Calu3 (cell line): ENCODE measurements around the gene NDUFA1. TPM values are rescaled to one million over a fixed set of nuclear protein-coding genes. Genes with fewer than 3 reads are reported as not detected.
A peak's percentile ranks its signal among the peaks of the same experiment; 100 is the strongest.

Source experiments
- BruUV-seq: library from RNA; stranded (reverse); fragments of 400-500 nt; replicated peaks from 2 replicates; lab custom pipeline; 2021; lab: Mats Ljungman, UMichigan
- CTCF ChIA-PET: fragments of 300-600 bp; sonication (Branson Sonifier 250); formaldehyde crosslinking; loops from one replicate; lab custom pipeline; 2022; ENCODE audit warnings: antibody characterized with exemption; lab: Charles Lee
- DNase-seq: peaks from one replicate; pipeline ENCODE4 v3.0.0; 2022
- H3K27ac Mint-ChIP-seq: one replicate; pipeline ENCODE4 v1.8.0; 2022; ENCODE audit warnings: mixed read lengths; ENCODE audit not compliant: unreplicated experiment
- H3K27me3 Mint-ChIP-seq: one replicate; pipeline ENCODE4 v1.8.0; 2022; ENCODE audit warnings: mixed read lengths; ENCODE audit not compliant: unreplicated experiment
- H3K36me3 Mint-ChIP-seq: one replicate; pipeline ENCODE4 v1.8.0; 2022; ENCODE audit warnings: mild to moderate bottlenecking, moderate library complexity, mixed read lengths; ENCODE audit not compliant: insufficient read depth, unreplicated experiment
- H3K4me1 Mint-ChIP-seq: one replicate; pipeline ENCODE4 v1.8.0; 2022; ENCODE audit warnings: mild to moderate bottlenecking, low read depth, mixed read lengths; ENCODE audit not compliant: unreplicated experiment
- H3K4me3 Mint-ChIP-seq: one replicate; pipeline ENCODE4 v1.8.0; 2022; ENCODE audit warnings: mild to moderate bottlenecking, low read depth, moderate library complexity, mixed read lengths; ENCODE audit not compliant: unreplicated experiment
- H3K9me3 Mint-ChIP-seq: one replicate; pipeline ENCODE4 v1.8.0; 2022; ENCODE audit warnings: low read depth, mixed read lengths; ENCODE audit not compliant: unreplicated experiment
- intact Hi-C: fragments of 100-400 bp; cut with micrococcal nuclease; formaldehyde crosslinking; loops from one replicate; pipeline ENCODE4 v1.10.0; 2022; ENCODE audit not compliant: unreplicated experiment
- total RNA-seq: library from RNA; stranded (reverse); gene quantifications from 2 replicates; pipeline ENCODE4 v1.2.3, GENCODE V29; 2022
- TF ChIP-seq, protein P1 (sequence below): fragments of 200-600 bp; IDR thresholded peaks from one replicate; pipeline ENCODE4 v1.8.0; 2022; ENCODE audit warnings: antibody characterized with exemption; ENCODE audit not compliant: unreplicated experiment

NDUFA1 gene
- total RNA-seq, 1 experiment from 2014 or later: 79.6 TPM

DNA sequence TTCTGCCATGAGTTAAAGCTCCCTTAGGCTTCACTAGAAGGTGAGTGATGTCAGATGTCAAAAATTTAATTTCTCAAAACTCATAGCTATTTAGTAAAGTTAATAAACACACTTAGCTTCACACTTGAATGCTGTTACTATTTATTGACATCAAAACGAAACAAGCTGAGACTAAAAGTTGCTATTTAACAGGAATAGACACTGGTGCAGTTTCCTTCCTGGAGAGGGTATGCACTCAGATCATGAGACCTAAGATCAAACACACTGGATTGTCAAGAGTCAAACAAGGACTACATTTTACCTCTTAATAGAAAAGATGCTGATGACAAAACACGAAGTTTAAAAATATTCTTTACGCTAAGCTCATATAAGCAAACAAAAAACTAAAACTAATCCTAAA, 37.7 kb upstream of the NDUFA1 start:
- no peak overlapping the region for H3K27ac Mint-ChIP-seq

DNA sequence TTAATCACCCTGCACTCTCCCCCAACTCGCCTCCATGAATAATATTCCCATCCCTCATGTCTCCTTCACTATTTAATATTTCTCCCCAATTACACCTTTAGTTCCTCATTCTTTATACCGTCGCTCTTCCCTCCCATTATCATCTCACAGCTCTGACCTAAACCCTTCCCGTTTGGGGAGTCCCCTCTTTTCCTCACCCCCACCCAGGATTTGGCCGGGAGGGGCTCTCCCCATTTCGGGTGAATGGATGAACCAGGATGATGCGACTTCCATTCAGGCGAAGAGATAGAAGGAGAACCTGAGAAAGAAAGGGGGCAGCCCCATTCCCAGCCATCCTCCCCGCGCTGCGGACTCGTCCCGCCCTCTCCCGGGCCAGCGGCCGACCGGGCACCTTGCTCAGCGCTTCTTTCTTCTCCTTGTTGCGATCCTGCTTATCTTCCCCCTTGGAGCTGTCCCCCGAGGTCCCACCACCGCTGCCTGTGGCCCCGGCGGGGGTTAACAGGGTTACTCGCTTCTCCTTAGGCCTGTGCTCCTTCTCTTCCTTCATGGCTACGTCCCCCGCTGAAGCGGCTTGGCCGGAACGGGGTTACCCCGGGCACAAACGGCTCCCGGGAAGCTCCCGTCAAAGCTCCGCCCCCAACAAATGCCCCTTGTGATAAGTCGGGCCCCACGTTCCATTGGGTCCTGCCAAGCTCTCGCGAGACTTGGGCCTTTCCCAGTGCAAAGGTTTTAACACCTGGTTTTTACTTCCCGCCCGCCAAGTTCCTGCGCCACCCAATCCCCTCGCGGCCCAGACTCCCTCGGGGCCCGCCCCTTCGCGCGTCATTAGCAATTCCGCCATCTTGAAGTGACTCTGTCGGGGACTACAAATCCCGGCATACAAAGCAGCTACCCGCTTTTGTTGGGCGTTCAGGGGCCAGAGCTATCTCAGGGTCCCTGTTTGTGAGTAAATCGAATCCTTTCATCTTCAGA, 19.0 kb upstream of the NDUFA1 start, which contains the start of gene UPF3B:
Gene UPF3B (minus strand): TSS at position 582 of the 972 bp plus-strand sequence. CDS start 35 bp downstream, at position 547.
- CTCF ChIA-PET: interaction anchor here (0.8 to 1.4 kb wide), 4 partner anchors 18 to 243 kb away, joined by 3 to 6 read pairs (median 6); partner anchors contain the start of genes RNF113A and RPL39
- TF ChIP-seq, protein P1, sequence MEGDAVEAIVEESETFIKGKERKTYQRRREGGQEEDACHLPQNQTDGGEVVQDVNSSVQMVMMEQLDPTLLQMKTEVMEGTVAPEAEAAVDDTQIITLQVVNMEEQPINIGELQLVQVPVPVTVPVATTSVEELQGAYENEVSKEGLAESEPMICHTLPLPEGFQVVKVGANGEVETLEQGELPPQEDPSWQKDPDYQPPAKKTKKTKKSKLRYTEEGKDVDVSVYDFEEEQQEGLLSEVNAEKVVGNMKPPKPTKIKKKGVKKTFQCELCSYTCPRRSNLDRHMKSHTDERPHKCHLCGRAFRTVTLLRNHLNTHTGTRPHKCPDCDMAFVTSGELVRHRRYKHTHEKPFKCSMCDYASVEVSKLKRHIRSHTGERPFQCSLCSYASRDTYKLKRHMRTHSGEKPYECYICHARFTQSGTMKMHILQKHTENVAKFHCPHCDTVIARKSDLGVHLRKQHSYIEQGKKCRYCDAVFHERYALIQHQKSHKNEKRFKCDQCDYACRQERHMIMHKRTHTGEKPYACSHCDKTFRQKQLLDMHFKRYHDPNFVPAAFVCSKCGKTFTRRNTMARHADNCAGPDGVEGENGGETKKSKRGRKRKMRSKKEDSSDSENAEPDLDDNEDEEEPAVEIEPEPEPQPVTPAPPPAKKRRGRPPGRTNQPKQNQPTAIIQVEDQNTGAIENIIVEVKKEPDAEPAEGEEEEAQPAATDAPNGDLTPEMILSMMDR: no peak
- Mint-ChIP-seq H3K27ac (peak within 1 kb of the TSS; percentile 91), H3K36me3 (peaks cover 34% of the 10 kb centered on the region), H3K9me3 (no peaks in the 10 kb centered on the region), H3K27me3 (no peaks in the 10 kb centered on the region), H3K4me3 (peak within 1 kb of the TSS; percentile 84), H3K4me1 (peaks cover 9% of the 10 kb centered on the region)
- BruUV-seq: no TSS peak
- intact Hi-C loops: no loop called here
- DNase-seq: peak; percentile 96

More for the DNA sequence above, 37.7 kb upstream of the NDUFA1 start:
- Mint-ChIP-seq H3K36me3 (peaks cover 34% of the 10 kb centered on the region), H3K4me3 (no peak overlapping the region), H3K4me1 (no peaks in the 10 kb centered on the region), H3K27me3 (no peaks in the 10 kb centered on the region), H3K9me3 (peaks cover 3% of the 10 kb centered on the region)
- TF ChIP-seq, protein P1: no peak
- CTCF ChIA-PET: no interaction called here
- intact Hi-C loops: no loop called here
- no TSS peak for BruUV-seq
- DNase-seq: no peak

DNA sequence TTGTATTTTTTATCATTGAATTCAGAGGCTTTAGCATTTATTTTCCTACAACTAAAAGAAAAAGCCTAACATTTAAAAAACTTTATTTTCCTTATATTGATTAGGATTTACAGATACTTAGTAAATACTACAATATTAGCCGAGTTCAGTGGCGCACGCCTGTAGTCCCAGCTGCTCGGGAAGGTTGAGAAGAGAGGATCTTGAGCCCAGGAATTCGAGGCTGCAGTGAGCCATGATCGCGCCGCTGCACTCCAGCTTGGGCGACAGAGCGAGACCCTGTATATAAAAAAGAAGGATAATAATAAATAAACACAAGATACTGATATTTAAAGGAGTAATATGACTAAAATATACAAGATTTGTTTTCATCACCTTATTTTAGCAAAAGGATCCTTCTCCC, 18.2 kb upstream of the NDUFA1 start:
- no peak for DNase-seq
- H3K36me3 Mint-ChIP-seq: peaks cover 34% of the 10 kb centered on the region
- peaks cover 9% of the 10 kb centered on the region for H3K4me1 Mint-ChIP-seq

DNA sequence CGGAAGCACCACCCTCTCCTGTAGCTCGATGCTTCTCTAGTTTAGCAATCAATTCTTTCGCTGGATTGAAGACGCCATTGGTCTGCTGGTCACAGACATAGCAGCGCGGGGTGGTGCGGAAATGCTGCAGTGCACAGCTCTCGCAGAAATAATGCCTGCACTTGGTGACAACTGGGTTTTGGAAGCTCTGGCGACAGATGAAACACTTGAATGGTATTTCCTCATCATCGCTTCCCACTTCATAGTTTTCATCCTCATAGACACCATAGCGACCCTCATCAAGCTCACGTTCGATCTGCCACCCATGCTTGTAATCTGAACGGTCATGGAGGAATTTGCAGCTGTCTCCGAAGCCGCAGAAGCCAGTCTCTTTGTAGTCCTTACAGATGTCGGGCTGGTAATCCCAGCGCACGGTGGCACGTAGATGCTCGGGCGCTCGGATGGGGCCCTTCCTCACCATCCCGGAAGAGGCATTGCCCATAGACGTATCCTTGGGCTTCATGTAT, 953 bp upstream of the NDUFA1 start:
- Mint-ChIP-seq H3K27ac (peak overlapping the region; percentile 89), H3K9me3 (no peaks in the 10 kb centered on the region), H3K4me3 (peak overlapping the region; percentile 93), H3K27me3 (no peaks in the 10 kb centered on the region), H3K36me3 (peaks cover 36% of the 10 kb centered on the region), H3K4me1 (peaks cover 8% of the 10 kb centered on the region)
- no peak for DNase-seq
- TF ChIP-seq, protein P1: no peak
- CTCF ChIA-PET: interaction anchor here (1.3 to 1.4 kb wide), 2 partner anchors 18 to 79 kb away, joined by 3 to 5 read pairs; partner anchors contain the start of genes RPL39 and UPF3B
- intact Hi-C loops: no loop called here
- no TSS peak for BruUV-seq

More for the DNA sequence above, 18.2 kb upstream of the NDUFA1 start:
- Mint-ChIP-seq H3K27me3 (no peaks in the 10 kb centered on the region), H3K9me3 (no peaks in the 10 kb centered on the region), H3K4me3 (peak overlapping the region; percentile 84), H3K27ac (peak overlapping the region; percentile 91)
- intact Hi-C loops: no loop called here
- CTCF ChIA-PET: interaction anchor here (0.8 to 1.4 kb wide), 4 partner anchors 17 to 244 kb away, joined by 3 to 6 read pairs (median 6); partner anchors contain the start of genes RNF113A and RPL39
- BruUV-seq: no TSS peak
- TF ChIP-seq, protein P1: no peak
